Neural crest cell (in vitro differentiated cells): ENCODE data around the gene SEC14L5. TPM values are rescaled to one million over a fixed set of nuclear protein-coding genes. Genes with fewer than 3 reads are reported as not detected.

ENCODE experiments used
- DNase-seq: peaks from one replicate; pipeline ENCODE4 v3.0.0; 2021; ENCODE audit warnings: low read depth, mixed read lengths, low spot score
- H3K27ac Mint-ChIP-seq: one replicate; pipeline ENCODE4 v1.8.0; 2021; ENCODE audit warnings: mild to moderate bottlenecking, mixed read lengths; ENCODE audit not compliant: unreplicated experiment
- H3K27me3 Mint-ChIP-seq: 2 replicates; pipeline ENCODE4 v1.8.0; 2021; ENCODE audit warnings: low read depth, mild to moderate bottlenecking, mixed read lengths
- H3K36me3 Mint-ChIP-seq: 2 replicates; pipeline ENCODE4 v1.8.0; 2021; ENCODE audit warnings: low read depth, mild to moderate bottlenecking, mixed read lengths
- H3K4me1 Mint-ChIP-seq: 2 replicates; pipeline ENCODE4 v1.8.0; 2021; ENCODE audit warnings: mixed read lengths
- H3K4me3 Mint-ChIP-seq: one replicate; pipeline ENCODE4 v1.8.0; 2021; ENCODE audit warnings: mild to moderate bottlenecking, mixed read lengths
- H3K9me3 Mint-ChIP-seq: 2 replicates; pipeline ENCODE4 v1.8.0; 2021; ENCODE audit warnings: mixed read lengths
- CTCF ChIP-seq: fragments of 200-600 bp; sonication (generic); conservative IDR thresholded peaks from 2 replicates; pipeline ENCODE4 v1.5.0; 2021; ENCODE audit warnings: antibody characterized with exemption, mild to moderate bottlenecking
- total RNA-seq: library from RNA; stranded (reverse); gene quantifications from 2 replicates; pipeline ENCODE4 v1.2.1, GENCODE V29; 2021

Gene SEC14L5
- total RNA-seq, 1 donor from 2014 or later, result 0.68 TPM

- TF ChIP-seq CTCF, result no peak
- H3K9me3 Mint-ChIP-seq, result no peaks in the 10 kb centered on the region
- H3K4me3 Mint-ChIP-seq, result peak overlapping the region; percentile 15
- no peak overlapping the region for H3K27ac Mint-ChIP-seq
- H3K27me3 Mint-ChIP-seq, result peaks cover 38% of the 10 kb centered on the region
- DNase-seq, result no peak
- H3K36me3 Mint-ChIP-seq, result no peaks in the 10 kb centered on the region
- peaks cover 12% of the 10 kb centered on the region for H3K4me1 Mint-ChIP-seq
Measured at GRCh38 chr16:4942481-4942880, 15.6 kb upstream of the SEC14L5 start.

- Mint-ChIP-seq H3K27me3 (peaks cover 26% of the 10 kb centered on the region), H3K36me3 (no peaks in the 10 kb centered on the region), H3K27ac (no peak overlapping the region), H3K4me3 (no peak overlapping the region), H3K9me3 (no peaks in the 10 kb centered on the region), H3K4me1 (peaks cover 11% of the 10 kb centered on the region)
- DNase-seq, result no peak
- TF ChIP-seq CTCF, result no peak
Measured at GRCh38 chr16:4944333-4945281, 13.5 kb upstream of the SEC14L5 start.

GRCh38 chr16:4945560-4946502, 12.3 kb upstream of the SEC14L5 start:
- no peak for DNase-seq

GRCh38 chr16:4946917-4947316, 11.2 kb upstream of the SEC14L5 start:
- H3K4me1 Mint-ChIP-seq, result peaks cover 11% of the 10 kb centered on the region
- no peaks in the 10 kb centered on the region for H3K36me3 Mint-ChIP-seq
- DNase-seq, result no peak
- no peak overlapping the region for H3K4me3 Mint-ChIP-seq
- no peaks in the 10 kb centered on the region for H3K9me3 Mint-ChIP-seq
- H3K27me3 Mint-ChIP-seq, result peaks cover 21% of the 10 kb centered on the region
- no peak overlapping the region for H3K27ac Mint-ChIP-seq
- TF ChIP-seq CTCF, result no peak

More at GRCh38 chr16:4945560-4946502, 12.3 kb upstream of the SEC14L5 start:
- Mint-ChIP-seq H3K9me3 (no peaks in the 10 kb centered on the region), H3K36me3 (no peaks in the 10 kb centered on the region), H3K4me3 (no peak overlapping the region), H3K27ac (no peak overlapping the region), H3K27me3 (peaks cover 25% of the 10 kb centered on the region), H3K4me1 (peaks cover 11% of the 10 kb centered on the region)
- TF ChIP-seq CTCF, result no peak

GRCh38 chr16:4947722-4948503, 10.2 kb upstream of the SEC14L5 start:
- Mint-ChIP-seq H3K27me3 (peaks cover 19% of the 10 kb centered on the region), H3K9me3 (no peaks in the 10 kb centered on the region), H3K27ac (no peak overlapping the region), H3K4me1 (peaks cover 10% of the 10 kb centered on the region), H3K4me3 (no peak overlapping the region), H3K36me3 (no peaks in the 10 kb centered on the region)
- DNase-seq, result no peak
- TF ChIP-seq CTCF, result no peak
